ENCODE measurements around the gene LSMEM2. TPM values are rescaled to one million over a fixed set of nuclear protein-coding genes. Genes with fewer than 3 reads are reported as not detected.
A peak's percentile ranks its signal among the peaks of the same experiment; 100 is the strongest.

Gene LSMEM2
- polyA plus RNA-seq, 1 experiment, result not detected

GRCh38 chr3:50268703-50269451, 10.0 kb upstream of the LSMEM2 start, which contains the start of gene SEMA3B:
Gene SEMA3B, plus strand, starts transcription at chr3:50269147. Its CDS starts 94 bp downstream, at chr3:50269241.
- TF ChIP-seq CTCF (IDR thresholded peaks at IDR 0.05; ENCODE audit: low read depth, low read length), result no peak
- peak within 1 kb of the TSS; percentile 49 for H3K4me3 ChIP-seq (ENCODE audit: low read depth, low read length)
- ChIA-PET CTCF (interaction anchor here (0.5 to 2.6 kb wide), 4 partner anchors 9 to 76 kb away, joined by 3 to 11 read pairs (median 7); no protein-coding TSS in a partner anchor), POLR2A (interaction anchor here (0.7 to 1.3 kb wide), 5 partner anchors 9 to 142 kb away, joined by 3 read pairs; partner anchors contain the start of gene GNAI2)
- DNase-seq (ENCODE audit: low read depth, low spot score), result no peak
- peak within 1 kb of the TSS; percentile 52 for H3K27ac ChIP-seq (ENCODE audit: low read depth, low read length)
- H3K27me3 ChIP-seq (ENCODE audit: control insufficient read depth, insufficient read depth, low read length), result no peaks in the 10 kb centered on the region
- no peaks in the 10 kb centered on the region for H3K9me3 ChIP-seq (ENCODE audit: control insufficient read depth, insufficient read depth, low read length)

GRCh38 chr3:50269460-50269859, 9.4 kb upstream of the LSMEM2 start:
- H3K4me3 ChIP-seq (ENCODE audit: low read depth, low read length), result peak overlapping the region; percentile 47
- DNase-seq (ENCODE audit: low read depth, low spot score), result no peak
- CTCF ChIA-PET, result interaction anchor here (0.6 to 2.6 kb wide), 5 partner anchors 10 to 77 kb away, joined by 3 to 11 read pairs (median 6); no protein-coding TSS in a partner anchor
- POLR2A ChIA-PET, result interaction anchor here (0.7 to 1.3 kb wide), 4 partner anchors 10 to 142 kb away, joined by 3 read pairs; no protein-coding TSS in a partner anchor
- no peak for TF ChIP-seq CTCF (IDR thresholded peaks at IDR 0.05; ENCODE audit: low read depth, low read length)
- H3K9me3 ChIP-seq (ENCODE audit: control insufficient read depth, insufficient read depth, low read length), result no peaks in the 10 kb centered on the region
- H3K27ac ChIP-seq (ENCODE audit: low read depth, low read length), result peak overlapping the region; percentile 52
- H3K27me3 ChIP-seq (ENCODE audit: control insufficient read depth, insufficient read depth, low read length), result peaks cover under 1% of the 10 kb centered on the region

- CTCF ChIA-PET, result interaction anchor here (0.6 to 2.6 kb wide), 6 partner anchors 10 to 77 kb away, joined by 3 to 11 read pairs (median 4); no protein-coding TSS in a partner anchor
These were observed 8.9 kb upstream of the LSMEM2 start for GRCh38 chr3:50269977-50270413.

GRCh38 chr3:50270422-50271224, 8.3 kb upstream of the LSMEM2 start:
- no peak for DNase-seq (ENCODE audit: low read depth, low spot score)
- ChIA-PET CTCF (interaction anchor here (0.7 to 2.6 kb wide), 9 partner anchors 10 to 78 kb away, joined by 3 to 11 read pairs (median 3); partner anchors contain the start of gene SLC38A3), POLR2A (no interaction called here)
- no peak for TF ChIP-seq CTCF (IDR thresholded peaks at IDR 0.05; ENCODE audit: low read depth, low read length)
- H3K27ac ChIP-seq (ENCODE audit: low read depth, low read length), result no peak overlapping the region
- H3K4me3 ChIP-seq (ENCODE audit: low read depth, low read length), result no peak overlapping the region
- no peaks in the 10 kb centered on the region; the same call in 1 of the 2 replicates for H3K9me3 ChIP-seq (ENCODE audit: control insufficient read depth, insufficient read depth, low read length)
- peaks cover 10% of the 10 kb centered on the region for H3K27me3 ChIP-seq (ENCODE audit: control insufficient read depth, insufficient read depth, low read length)

More at GRCh38 chr3:50269977-50270413, 8.9 kb upstream of the LSMEM2 start:
- no peaks in the 10 kb centered on the region for H3K9me3 ChIP-seq (ENCODE audit: control insufficient read depth, insufficient read depth, low read length)
- peaks cover 4% of the 10 kb centered on the region for H3K27me3 ChIP-seq (ENCODE audit: control insufficient read depth, insufficient read depth, low read length)
- DNase-seq (ENCODE audit: low read depth, low spot score), result no peak
- peak overlapping the region; percentile 52 for H3K27ac ChIP-seq (ENCODE audit: low read depth, low read length)
- TF ChIP-seq CTCF (IDR thresholded peaks at IDR 0.05; ENCODE audit: low read depth, low read length), result no peak
- POLR2A ChIA-PET, result interaction anchor here (1.3 kb wide), 1 partner anchor 13 kb away, joined by 3 read pairs; no protein-coding TSS in a partner anchor
- peak overlapping the region; percentile 47 for H3K4me3 ChIP-seq (ENCODE audit: low read depth, low read length)

Data from AG04450 (cell line).